Stimulated activated CD8-positive, alpha-beta memory T cell treated with anti-CD3 and anti-CD28 coated beads, Interleukin-2, amount 100 ng/mL, for 1 hour (primary cell): ENCODE results near the gene STK24.
A peak's percentile ranks its signal among the peaks of the same experiment; 100 is the strongest.
"Not testable (repeated sequence)": the region's sequence is repeated elsewhere in the genome, so short reads cannot be mapped to it uniquely, and the experiment has no call there.

Experiments used
- DNase-seq, 2 donors: peaks; one replicate each; pipeline ENCODE4 v3.0.0-alpha.2; 2020; ENCODE audit warnings: low read depth in 2 of 2

The STK24 gene

GRCh38 chr13:98582947-98583346, 6.0 kb upstream of the STK24 start:
- no peak for DNase-seq

GRCh38 chr13:98581971-98582702, 5.2 kb upstream of the STK24 start:
- no peak for DNase-seq

- no peak for DNase-seq
These were observed 4.5 kb upstream of the STK24 start for GRCh38 chr13:98581381-98581780.

DNA sequence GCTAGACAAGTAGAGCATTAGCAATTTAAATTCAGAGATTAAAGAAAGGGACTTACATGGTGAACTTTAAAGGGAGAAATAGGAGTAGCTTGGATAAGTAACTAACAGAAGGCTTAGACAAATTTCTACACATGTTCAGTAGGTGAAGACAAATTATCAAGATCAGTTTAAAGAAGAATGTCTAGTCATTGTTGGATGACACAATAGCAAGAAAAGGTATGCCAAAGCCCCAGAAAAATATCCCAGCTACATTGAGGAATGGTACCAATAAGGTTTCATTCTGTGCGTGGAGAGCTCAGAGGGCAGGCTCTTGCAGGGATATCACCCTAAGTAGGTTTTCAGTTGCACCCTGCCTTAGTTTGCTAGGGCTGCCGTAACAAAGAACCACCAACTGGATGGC, 3.5 kb upstream of the STK24 start:
- no peak for DNase-seq

DNA sequence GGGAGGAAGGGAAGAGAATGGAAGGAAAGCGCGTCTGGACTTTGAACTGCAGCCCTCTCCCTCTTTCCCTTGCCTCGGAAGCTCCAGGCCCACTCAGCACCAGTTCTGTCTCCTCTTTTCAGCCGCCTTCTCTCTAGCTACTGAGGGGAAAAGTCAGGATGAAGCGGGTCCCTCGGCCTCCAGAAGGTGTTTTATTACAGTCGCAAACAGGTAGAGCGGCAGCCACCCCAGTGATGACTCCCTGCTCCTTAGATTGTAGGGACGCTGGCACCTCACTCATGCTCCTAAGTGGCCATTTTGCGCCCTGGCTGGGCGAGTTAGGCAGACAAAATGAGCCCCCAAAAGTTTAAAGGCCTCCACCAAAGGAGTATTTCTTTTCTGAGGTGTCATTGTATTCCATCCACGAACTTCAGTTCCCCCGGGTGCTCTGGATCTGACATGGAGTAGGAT, 954 bp upstream of the STK24 start:
- no peak for DNase-seq

DNA sequence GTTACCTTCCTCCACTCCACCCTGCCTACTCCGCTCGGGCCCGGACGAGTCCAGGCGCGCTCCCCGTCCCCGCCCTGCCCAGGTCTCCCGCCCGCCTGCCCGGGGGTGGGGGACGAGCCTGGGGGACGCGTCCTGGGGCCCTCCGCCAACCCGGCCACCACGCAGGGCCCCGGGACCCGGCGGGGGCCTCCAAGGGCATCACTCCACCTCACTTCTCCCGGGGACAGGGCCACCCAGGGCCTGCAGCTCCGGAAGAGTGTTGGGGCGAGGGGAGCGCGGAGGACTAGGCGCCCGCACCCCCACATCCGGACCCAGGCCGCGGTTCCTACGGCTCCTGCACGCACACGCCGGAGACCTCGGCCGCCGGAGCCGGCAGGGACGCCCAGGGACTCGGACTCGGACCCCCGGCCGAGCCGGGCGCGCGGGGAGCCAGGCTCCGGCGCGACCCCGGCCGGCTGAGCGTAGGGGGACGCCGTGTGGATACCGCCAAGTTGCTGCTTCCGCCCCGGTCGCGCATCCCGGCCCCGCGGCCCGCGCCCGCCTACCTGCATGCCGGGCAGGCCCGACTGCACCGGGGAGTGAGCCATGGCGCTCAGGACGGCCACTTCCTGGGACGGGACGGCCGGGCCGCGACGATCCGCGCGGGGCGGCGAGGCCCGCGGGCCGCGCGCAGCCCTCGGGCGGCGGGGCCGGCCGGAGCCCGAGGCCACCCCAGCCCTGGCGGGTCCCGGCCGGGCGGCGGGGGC, 534 bp downstream of the STK24 start:
- DNase-seq, result peak in 1 of 2 donors; percentile 8

- DNase-seq, result no peak
These were observed 1.1 kb downstream of the STK24 start for GRCh38 chr13:98575904-98576199.

- no peak for DNase-seq
These were observed 1.7 kb downstream of the STK24 start for GRCh38 chr13:98575009-98575903.

- DNase-seq, result no peak
These were observed 4.8 kb downstream of the STK24 start for GRCh38 chr13:98571955-98572662.

DNA sequence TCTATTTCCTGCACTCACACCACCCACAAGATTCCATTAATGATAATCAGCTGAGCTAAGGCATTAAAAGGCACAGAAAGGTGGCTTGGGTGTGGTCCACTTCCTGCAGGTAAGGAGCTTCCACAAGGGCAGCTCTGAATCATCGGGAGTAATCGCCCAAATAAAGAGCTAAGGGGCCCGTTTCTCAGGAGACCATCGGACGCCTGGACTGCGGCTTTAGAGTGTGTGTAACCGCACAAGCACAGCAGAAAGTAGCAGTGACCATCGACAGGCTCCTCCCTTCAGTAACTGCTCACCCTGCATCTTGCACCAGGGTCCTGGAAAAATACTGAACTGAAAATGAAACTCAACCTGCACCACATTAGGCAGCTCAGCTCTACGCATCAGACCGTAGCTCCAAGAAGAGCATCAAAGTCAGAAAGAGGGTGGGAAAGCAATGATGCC, 6.0 kb downstream of the STK24 start:
- no peak for DNase-seq

GRCh38 chr13:98569494-98570367, 7.2 kb downstream of the STK24 start:
- not testable (repeated sequence) for DNase-seq

GRCh38 chr13:98568918-98569317, 8.0 kb downstream of the STK24 start:
- DNase-seq, result no peak

GRCh38 chr13:98567140-98567539, 9.8 kb downstream of the STK24 start:
- no peak for DNase-seq

DNA sequence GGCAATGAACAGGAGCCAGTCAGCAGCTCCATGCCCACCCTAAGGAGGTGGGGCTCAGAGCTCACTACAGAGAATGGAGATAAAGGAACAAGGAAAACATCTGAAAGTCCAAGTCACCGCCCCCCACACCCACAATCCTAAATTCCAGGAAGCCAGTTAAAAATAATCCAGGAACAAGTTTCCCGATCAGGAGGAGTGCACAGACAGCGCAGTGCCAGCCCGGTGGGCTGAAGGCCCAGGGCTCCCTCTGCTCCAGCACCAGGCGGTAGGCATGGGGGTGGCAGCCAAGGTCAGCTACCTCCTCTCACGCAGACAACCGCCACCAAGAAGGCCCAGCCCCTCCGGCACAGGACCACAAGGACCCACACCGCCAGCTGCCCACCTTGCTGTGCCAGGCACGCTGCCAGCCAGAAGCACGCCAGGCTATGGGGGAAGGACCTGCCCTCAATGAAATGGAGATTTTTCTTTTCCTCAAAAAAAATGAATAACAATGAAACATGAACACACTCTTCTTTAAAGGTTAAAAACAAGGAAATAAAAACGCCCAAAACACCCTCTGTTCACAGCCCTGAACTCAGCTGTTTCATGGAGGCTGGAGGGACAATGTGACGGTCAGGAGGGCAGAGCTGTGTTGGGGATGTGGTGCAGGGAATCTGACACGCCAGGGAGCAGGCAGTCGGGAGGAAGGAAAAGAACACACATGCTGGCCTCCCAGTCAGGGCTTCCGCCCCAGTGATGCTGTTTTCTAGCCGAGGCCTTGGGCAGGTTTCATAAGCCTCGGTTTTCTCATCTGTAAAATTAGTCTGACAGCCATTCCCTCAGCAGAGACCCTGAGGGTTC, 11.0 kb downstream of the STK24 start:
- no peak for DNase-seq

GRCh38 chr13:98564204-98564603, 12.7 kb downstream of the STK24 start:
- DNase-seq, result no peak

DNA sequence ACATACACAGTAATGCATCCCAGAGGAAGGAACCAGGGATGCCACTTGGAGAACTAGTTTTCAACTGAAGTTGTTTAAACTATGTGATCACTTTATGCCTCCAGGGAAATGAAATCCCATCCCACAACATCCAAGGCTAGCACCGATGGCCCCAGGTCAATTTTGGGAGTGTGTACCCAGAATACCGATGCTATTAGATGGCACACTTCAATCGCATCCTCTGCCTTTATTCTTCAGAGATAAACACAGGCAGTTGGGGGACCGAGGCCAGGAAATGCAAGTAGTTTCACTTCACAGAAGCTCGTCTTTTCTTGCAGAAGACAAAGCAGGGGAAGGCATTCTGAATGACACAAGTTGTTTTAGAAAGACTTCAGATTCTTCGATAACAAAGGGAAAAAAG, 13.8 kb downstream of the STK24 start:
- DNase-seq, result no peak

GRCh38 chr13:98559169-98559568, 17.7 kb downstream of the STK24 start:
- DNase-seq, result no peak

GRCh38 chr13:98557937-98558792, 18.7 kb downstream of the STK24 start:
- DNase-seq, result no peak
